GM21526 (cell line): ENCODE results near the gene TMC3.

Source experiments
- ATAC-seq: cut with Tn5 transposase; IDR thresholded peaks from one replicate; pipeline ENCODE4 v1.9.1; 2021; ENCODE audit warnings: moderate library complexity; ENCODE audit not compliant: unreplicated experiment, low FRiP score

The TMC3 gene

DNA sequence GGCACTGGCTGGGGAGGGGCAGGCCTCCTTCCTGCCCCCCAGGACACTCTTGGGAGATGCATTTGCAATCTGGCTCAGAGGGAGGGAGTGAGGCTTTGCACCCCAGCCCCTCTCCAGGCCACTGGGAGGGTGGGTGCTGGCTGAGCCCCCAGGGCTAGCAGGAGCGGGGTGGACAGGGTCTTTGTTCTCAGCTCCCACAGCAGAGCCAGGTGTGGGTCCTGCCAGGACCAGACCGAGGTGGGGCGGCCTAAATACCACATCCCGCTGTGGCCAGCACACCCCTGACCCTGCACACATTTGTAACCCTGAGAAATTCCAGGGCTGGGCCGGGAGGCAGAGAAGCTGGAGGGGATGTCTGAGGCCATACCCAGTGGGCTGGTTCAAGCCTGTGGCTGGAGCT, 91.1 kb downstream of the TMC3 start:
- ATAC-seq: no peak

DNA sequence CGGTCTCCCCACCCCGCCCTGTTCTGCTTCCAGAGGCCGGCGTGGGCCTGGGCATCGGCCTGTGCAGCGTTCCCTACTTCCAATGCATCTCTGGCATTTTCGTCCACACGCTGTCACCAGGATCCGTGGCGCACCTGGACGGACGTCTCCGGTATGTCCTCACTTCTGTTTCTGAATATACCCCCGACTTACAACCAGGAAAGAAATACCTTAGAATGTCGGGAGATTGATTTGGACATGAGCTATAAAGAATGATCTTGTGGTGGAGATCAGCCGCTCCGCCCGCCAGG, 91.5 kb downstream of the TMC3 start:
- no peak for ATAC-seq

- no peak for ATAC-seq
These were observed 92.0 kb downstream of the TMC3 start for GRCh38 chr15:81281766-81282605.

- no peak for ATAC-seq
These were observed 92.6 kb downstream of the TMC3 start for GRCh38 chr15:81281456-81281735.
